ENCODE measurements around the gene DNAJC6.

Gene DNAJC6

DNA sequence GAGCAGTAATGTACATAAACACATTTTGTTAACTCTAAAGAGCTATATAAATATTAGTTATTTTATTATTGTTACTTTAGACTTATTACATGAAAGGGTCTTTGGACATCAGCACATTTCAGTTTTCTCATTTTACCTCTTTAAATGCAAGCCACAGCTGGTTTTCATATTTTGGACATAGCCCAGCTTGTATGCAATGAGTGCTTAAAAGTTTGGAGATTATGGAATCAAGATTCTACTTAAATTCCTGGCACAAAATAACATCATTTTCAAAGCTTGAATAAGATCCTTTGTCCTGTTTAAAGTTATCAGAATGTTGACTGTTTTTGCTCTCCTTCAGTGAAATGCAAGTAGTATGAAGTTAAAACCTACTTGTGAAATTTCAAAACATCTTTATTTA is 95.6 kb downstream of the DNAJC6 start:
- TF ChIP-seq, protein P1, sequence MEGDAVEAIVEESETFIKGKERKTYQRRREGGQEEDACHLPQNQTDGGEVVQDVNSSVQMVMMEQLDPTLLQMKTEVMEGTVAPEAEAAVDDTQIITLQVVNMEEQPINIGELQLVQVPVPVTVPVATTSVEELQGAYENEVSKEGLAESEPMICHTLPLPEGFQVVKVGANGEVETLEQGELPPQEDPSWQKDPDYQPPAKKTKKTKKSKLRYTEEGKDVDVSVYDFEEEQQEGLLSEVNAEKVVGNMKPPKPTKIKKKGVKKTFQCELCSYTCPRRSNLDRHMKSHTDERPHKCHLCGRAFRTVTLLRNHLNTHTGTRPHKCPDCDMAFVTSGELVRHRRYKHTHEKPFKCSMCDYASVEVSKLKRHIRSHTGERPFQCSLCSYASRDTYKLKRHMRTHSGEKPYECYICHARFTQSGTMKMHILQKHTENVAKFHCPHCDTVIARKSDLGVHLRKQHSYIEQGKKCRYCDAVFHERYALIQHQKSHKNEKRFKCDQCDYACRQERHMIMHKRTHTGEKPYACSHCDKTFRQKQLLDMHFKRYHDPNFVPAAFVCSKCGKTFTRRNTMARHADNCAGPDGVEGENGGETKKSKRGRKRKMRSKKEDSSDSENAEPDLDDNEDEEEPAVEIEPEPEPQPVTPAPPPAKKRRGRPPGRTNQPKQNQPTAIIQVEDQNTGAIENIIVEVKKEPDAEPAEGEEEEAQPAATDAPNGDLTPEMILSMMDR (IDR thresholded peaks at IDR 0.05; ENCODE audit: extremely low read depth, missing control alignments) = no peak
- no peak for DNase-seq (ENCODE audit: low spot score)

- no peak for DNase-seq (ENCODE audit: low spot score)
- TF ChIP-seq, protein P1 (IDR thresholded peaks at IDR 0.05; ENCODE audit: extremely low read depth, missing control alignments) = no peak
These were observed 98.5 kb downstream of the DNAJC6 start for GRCh38 chr1:65407877-65408276.

- DNase-seq (ENCODE audit: low spot score) = no peak
- TF ChIP-seq, protein P1 (IDR thresholded peaks at IDR 0.05; ENCODE audit: extremely low read depth, missing control alignments) = no peak
These were observed 100.0 kb downstream of the DNAJC6 start for GRCh38 chr1:65409314-65409713.

GRCh38 chr1:65409816-65410326 is 100.5 kb downstream of the DNAJC6 start:
- TF ChIP-seq, protein P1 (IDR thresholded peaks at IDR 0.05; ENCODE audit: extremely low read depth, missing control alignments) = no peak
- DNase-seq (ENCODE audit: low spot score) = no peak

- TF ChIP-seq, protein P1 (IDR thresholded peaks at IDR 0.05; ENCODE audit: extremely low read depth, missing control alignments) = no peak
- DNase-seq (ENCODE audit: low spot score) = no peak
These were observed 103.1 kb downstream of the DNAJC6 start for GRCh38 chr1:65412256-65412983.

GRCh38 chr1:65412984-65413375 is 103.6 kb downstream of the DNAJC6 start:
- TF ChIP-seq, protein P1 (IDR thresholded peaks at IDR 0.05; ENCODE audit: extremely low read depth, missing control alignments) = no peak
- DNase-seq (ENCODE audit: low spot score) = no peak

GRCh38 chr1:65414538-65414937 is 105.2 kb downstream of the DNAJC6 start:
- TF ChIP-seq, protein P1 (IDR thresholded peaks at IDR 0.05; ENCODE audit: extremely low read depth, missing control alignments) = no peak
- no peak for DNase-seq (ENCODE audit: low spot score)
